ENCODE results near the gene IL4R. TPM values are rescaled to one million over a fixed set of nuclear protein-coding genes. Genes with fewer than 3 reads are reported as not detected.

Gene IL4R
- total RNA-seq, 1 donor from 2014 or later: 9.6 TPM

DNA sequence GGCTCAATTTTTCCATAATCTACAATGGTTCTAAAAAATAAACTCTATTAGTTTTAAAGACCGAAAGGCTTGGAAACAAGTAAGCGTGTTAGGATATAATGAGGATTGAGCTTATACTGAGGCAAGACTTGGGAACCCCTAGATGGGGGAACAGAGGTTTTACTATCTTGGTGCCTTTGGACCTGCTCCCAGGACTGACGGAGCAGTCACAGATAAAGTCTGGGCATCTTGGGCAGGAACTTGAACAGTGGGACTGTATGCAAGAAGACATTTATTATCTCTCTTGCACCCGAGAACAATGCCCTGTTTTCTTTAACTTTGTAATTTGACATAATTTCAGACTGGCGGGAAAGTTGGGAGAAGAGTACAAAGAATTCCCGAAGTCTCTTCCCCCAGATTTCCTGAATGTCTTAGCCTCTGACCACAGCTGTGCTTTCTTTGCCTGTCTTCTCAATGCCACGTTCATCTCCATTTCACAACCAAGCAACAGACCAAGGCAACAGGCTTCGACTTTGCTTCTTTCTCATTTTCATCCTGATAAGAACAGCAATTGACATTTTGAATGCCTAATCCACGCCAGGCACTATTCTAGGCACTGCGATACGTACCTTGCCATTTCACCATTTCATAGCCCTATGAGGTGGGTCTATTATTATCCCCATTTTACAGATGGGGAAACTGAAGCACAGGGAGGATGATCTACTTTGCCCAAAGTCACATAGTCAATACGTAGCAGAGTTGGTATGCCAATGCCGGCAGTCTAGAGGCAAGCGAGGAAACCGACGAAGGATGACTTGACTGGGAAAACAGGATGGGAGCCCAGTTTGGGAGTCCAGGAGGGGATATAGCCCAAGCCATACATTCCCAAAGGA, 3.0 kb upstream of the IL4R start:
- Histone ChIP-seq H3K9me3 (ENCODE audit: low read depth) (no peaks in the 10 kb centered on the region), H4K20me1 (ENCODE audit: low read depth) (peaks cover 3% of the 10 kb centered on the region), H3K4me1 (no peaks in the 10 kb centered on the region), H3K27ac (no peak overlapping the region), H3K4me3 (no peak overlapping the region), H3K27me3 (peaks cover 57% of the 10 kb centered on the region), H3K79me2 (ENCODE audit: low read depth) (no peaks in the 10 kb centered on the region), H3F3A (ENCODE audit: low read depth) (no peaks in the 10 kb centered on the region), H3K36me3 (no peaks in the 10 kb centered on the region), H3K4me2 (no peak overlapping the region), H2AFZ (replicated peaks) (no peak overlapping the region), H3K9ac (no peak overlapping the region)
- TF ChIP-seq EZH2 (IDR thresholded peaks at IDR 0.05) (no peak), EZH2phosphoT487 (IDR thresholded peaks at IDR 0.05) (no peak)
- TF ChIP-seq, protein P1, sequence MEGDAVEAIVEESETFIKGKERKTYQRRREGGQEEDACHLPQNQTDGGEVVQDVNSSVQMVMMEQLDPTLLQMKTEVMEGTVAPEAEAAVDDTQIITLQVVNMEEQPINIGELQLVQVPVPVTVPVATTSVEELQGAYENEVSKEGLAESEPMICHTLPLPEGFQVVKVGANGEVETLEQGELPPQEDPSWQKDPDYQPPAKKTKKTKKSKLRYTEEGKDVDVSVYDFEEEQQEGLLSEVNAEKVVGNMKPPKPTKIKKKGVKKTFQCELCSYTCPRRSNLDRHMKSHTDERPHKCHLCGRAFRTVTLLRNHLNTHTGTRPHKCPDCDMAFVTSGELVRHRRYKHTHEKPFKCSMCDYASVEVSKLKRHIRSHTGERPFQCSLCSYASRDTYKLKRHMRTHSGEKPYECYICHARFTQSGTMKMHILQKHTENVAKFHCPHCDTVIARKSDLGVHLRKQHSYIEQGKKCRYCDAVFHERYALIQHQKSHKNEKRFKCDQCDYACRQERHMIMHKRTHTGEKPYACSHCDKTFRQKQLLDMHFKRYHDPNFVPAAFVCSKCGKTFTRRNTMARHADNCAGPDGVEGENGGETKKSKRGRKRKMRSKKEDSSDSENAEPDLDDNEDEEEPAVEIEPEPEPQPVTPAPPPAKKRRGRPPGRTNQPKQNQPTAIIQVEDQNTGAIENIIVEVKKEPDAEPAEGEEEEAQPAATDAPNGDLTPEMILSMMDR (IDR thresholded peaks at IDR 0.05): no peak
- no peak overlapping the region for H3K4me3 Mint-ChIP-seq
- H3K4me1 Mint-ChIP-seq: peaks cover 15% of the 10 kb centered on the region
- no peak for DNase-seq (ENCODE audit: low spot score)
- peaks cover 8% of the 10 kb centered on the region for H3K9me3 Mint-ChIP-seq
- H3K27me3 Mint-ChIP-seq (ENCODE audit: insufficient read depth, low read depth): peaks cover 12% of the 10 kb centered on the region
- no peak overlapping the region for H3K27ac Mint-ChIP-seq
- H3K36me3 Mint-ChIP-seq: peaks cover 4% of the 10 kb centered on the region

DNA sequence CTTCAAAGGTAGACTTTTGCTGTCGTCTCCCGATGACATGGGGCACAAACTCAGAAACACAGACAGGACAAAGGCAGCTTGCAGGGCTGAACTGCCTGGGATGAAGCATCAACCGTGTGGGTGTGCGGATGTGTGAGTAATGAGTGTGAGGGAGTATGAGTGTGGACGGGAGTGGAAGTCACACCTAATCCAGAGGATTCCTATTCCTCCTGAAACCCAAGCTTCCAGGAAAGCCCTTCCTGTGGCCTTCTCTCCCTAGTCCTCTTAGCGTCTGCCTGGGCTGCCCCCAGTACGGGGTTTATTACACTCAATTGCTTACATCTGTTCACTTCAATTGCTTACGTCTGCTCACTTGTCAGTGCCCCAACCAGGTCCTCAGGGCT, 2.3 kb upstream of the IL4R start:
- H3K4me1 ChIP-seq: no peaks in the 10 kb centered on the region
- no peaks in the 10 kb centered on the region for H3F3A ChIP-seq (ENCODE audit: low read depth)
- Mint-ChIP-seq H3K27me3 (ENCODE audit: insufficient read depth, low read depth) (peaks cover 9% of the 10 kb centered on the region), H3K36me3 (peaks cover 4% of the 10 kb centered on the region), H3K4me3 (peak overlapping the region; percentile 50), H3K9me3 (peaks cover 6% of the 10 kb centered on the region), H3K4me1 (peaks cover 16% of the 10 kb centered on the region), H3K27ac (no peak overlapping the region)
- H3K27me3 ChIP-seq: peaks cover 61% of the 10 kb centered on the region
- H3K4me2 ChIP-seq: no peak overlapping the region
- no peak overlapping the region for H3K4me3 ChIP-seq
- no peak for TF ChIP-seq EZH2 (IDR thresholded peaks at IDR 0.05)
- no peak for TF ChIP-seq EZH2phosphoT487 (IDR thresholded peaks at IDR 0.05)
- TF ChIP-seq, protein P1 (IDR thresholded peaks at IDR 0.05): no peak
- no peaks in the 10 kb centered on the region for H3K79me2 ChIP-seq (ENCODE audit: low read depth)
- H2AFZ ChIP-seq (replicated peaks): no peak overlapping the region
- H4K20me1 ChIP-seq (ENCODE audit: low read depth): peaks cover 3% of the 10 kb centered on the region
- no peak for DNase-seq (ENCODE audit: low spot score)
- H3K9me3 ChIP-seq (ENCODE audit: low read depth): no peaks in the 10 kb centered on the region
- H3K9ac ChIP-seq: no peak overlapping the region
- no peak overlapping the region for H3K27ac ChIP-seq
- H3K36me3 ChIP-seq: no peaks in the 10 kb centered on the region

DNA sequence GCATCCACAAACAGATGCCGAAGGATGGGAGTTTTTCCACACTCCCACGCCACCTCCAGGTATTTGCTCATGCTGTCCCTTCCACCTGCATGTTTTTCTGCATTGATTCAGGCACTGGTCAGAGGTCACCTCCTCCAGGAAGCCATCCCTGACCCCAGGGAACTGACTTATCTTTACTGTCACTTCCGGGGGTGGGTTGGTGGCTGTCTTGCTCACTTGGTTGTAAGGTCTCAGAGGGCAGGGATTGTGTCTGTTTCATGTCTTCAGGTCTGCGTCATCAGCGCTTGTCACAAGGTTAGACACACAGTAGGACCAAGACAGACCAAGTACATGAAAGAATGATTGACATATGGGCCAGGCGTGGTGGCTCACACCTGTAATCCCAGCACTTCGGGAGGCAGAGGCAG, 1.9 kb upstream of the IL4R start:
- H3K4me3 ChIP-seq: no peak overlapping the region
- Mint-ChIP-seq H3K36me3 (peaks cover 2% of the 10 kb centered on the region), H3K4me3 (peak overlapping the region; percentile 50), H3K4me1 (peaks cover 16% of the 10 kb centered on the region), H3K9me3 (peaks cover 2% of the 10 kb centered on the region), H3K27ac (no peak overlapping the region), H3K27me3 (ENCODE audit: insufficient read depth, low read depth) (peaks cover 9% of the 10 kb centered on the region)
- H3K9ac ChIP-seq: no peak overlapping the region
- no peak for DNase-seq (ENCODE audit: low spot score)
- no peaks in the 10 kb centered on the region for H3K4me1 ChIP-seq
- H3F3A ChIP-seq (ENCODE audit: low read depth): no peaks in the 10 kb centered on the region
- H3K27me3 ChIP-seq: peaks cover 61% of the 10 kb centered on the region
- H3K27ac ChIP-seq: no peak overlapping the region
- H4K20me1 ChIP-seq (ENCODE audit: low read depth): peaks cover 3% of the 10 kb centered on the region
- no peak for TF ChIP-seq EZH2 (IDR thresholded peaks at IDR 0.05)
- no peak for TF ChIP-seq EZH2phosphoT487 (IDR thresholded peaks at IDR 0.05)
- TF ChIP-seq, protein P1 (IDR thresholded peaks at IDR 0.05): no peak
- no peak overlapping the region for H2AFZ ChIP-seq (replicated peaks)
- H3K4me2 ChIP-seq: no peak overlapping the region
- H3K9me3 ChIP-seq (ENCODE audit: low read depth): no peaks in the 10 kb centered on the region
- no peaks in the 10 kb centered on the region for H3K79me2 ChIP-seq (ENCODE audit: low read depth)
- H3K36me3 ChIP-seq: no peaks in the 10 kb centered on the region
